ENCODE measurements around the gene LRRC7.

LRRC7 gene

DNA sequence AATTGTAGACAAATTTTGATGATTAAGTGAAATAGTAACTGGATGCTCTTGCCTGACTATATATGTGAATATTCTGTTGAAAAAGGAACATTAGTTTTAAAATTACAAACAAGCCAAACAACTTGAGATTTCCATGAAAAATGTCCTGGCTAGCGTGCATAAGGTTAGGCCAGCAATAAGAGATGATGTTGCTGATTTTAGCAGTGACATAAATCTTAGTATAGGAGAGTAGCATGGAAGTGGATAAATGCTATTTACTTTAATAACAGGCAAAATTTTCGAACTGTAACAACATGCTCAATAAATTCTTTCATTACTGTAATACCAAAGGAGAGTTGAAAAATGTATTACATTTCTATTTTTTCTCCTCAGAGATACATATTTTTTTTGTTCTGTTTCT, 266.6 kb downstream of the LRRC7 start:
- TF ChIP-seq RAD21 (IDR thresholded peaks at IDR 0.05; ENCODE audit: low read depth) (no peak), NFIC (IDR thresholded peaks at IDR 0.05) (no peak), YY1 (IDR thresholded peaks at IDR 0.05; ENCODE audit: low read depth) (no peak), EGR1 (IDR thresholded peaks at IDR 0.05) (no peak), FOXM1 (IDR thresholded peaks at IDR 0.05; ENCODE audit: borderline replicate concordance, low read depth) (no peak), ZBTB7A (IDR thresholded peaks at IDR 0.05; ENCODE audit: low read depth) (no peak), TAF1 (IDR thresholded peaks at IDR 0.05; ENCODE audit: low read depth) (no peak), CREB1 (IDR thresholded peaks at IDR 0.05; ENCODE audit: low read depth) (no peak)
- TF ChIP-seq, protein P1, sequence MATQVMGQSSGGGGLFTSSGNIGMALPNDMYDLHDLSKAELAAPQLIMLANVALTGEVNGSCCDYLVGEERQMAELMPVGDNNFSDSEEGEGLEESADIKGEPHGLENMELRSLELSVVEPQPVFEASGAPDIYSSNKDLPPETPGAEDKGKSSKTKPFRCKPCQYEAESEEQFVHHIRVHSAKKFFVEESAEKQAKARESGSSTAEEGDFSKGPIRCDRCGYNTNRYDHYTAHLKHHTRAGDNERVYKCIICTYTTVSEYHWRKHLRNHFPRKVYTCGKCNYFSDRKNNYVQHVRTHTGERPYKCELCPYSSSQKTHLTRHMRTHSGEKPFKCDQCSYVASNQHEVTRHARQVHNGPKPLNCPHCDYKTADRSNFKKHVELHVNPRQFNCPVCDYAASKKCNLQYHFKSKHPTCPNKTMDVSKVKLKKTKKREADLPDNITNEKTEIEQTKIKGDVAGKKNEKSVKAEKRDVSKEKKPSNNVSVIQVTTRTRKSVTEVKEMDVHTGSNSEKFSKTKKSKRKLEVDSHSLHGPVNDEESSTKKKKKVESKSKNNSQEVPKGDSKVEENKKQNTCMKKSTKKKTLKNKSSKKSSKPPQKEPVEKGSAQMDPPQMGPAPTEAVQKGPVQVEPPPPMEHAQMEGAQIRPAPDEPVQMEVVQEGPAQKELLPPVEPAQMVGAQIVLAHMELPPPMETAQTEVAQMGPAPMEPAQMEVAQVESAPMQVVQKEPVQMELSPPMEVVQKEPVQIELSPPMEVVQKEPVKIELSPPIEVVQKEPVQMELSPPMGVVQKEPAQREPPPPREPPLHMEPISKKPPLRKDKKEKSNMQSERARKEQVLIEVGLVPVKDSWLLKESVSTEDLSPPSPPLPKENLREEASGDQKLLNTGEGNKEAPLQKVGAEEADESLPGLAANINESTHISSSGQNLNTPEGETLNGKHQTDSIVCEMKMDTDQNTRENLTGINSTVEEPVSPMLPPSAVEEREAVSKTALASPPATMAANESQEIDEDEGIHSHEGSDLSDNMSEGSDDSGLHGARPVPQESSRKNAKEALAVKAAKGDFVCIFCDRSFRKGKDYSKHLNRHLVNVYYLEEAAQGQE (IDR thresholded peaks at IDR 0.05; ENCODE audit: low read depth), result no peak
- TF ChIP-seq, protein P2, sequence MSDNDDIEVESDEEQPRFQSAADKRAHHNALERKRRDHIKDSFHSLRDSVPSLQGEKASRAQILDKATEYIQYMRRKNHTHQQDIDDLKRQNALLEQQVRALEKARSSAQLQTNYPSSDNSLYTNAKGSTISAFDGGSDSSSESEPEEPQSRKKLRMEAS (IDR thresholded peaks at IDR 0.05), result no peak
- TF ChIP-seq, protein P3, sequence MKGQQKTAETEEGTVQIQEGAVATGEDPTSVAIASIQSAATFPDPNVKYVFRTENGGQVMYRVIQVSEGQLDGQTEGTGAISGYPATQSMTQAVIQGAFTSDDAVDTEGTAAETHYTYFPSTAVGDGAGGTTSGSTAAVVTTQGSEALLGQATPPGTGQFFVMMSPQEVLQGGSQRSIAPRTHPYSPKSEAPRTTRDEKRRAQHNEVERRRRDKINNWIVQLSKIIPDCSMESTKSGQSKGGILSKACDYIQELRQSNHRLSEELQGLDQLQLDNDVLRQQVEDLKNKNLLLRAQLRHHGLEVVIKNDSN (IDR thresholded peaks at IDR 0.05), result no peak

DNA sequence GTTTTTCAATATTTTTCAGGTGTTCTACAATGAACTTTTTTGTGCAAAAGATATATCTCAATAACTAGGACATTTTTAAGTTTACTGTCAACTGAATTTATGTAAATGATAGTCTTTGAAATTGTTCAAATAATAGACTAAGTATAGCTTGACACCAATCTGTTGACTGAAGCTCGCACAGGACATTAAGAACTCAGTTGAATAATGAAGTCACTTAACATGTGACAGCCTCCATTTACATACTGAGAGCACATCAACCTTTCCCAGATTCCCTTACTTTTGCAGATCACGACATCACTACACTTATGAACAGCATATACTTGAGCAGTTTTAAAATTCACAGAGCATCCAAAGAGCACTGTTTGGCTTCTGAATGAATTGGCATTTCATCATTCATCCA, 268.2 kb downstream of the LRRC7 start:
- TF ChIP-seq RAD21 (IDR thresholded peaks at IDR 0.05; ENCODE audit: low read depth) (no peak), YY1 (IDR thresholded peaks at IDR 0.05; ENCODE audit: low read depth) (no peak), ZBTB7A (IDR thresholded peaks at IDR 0.05; ENCODE audit: low read depth) (no peak), TAF1 (IDR thresholded peaks at IDR 0.05; ENCODE audit: low read depth) (no peak), TEAD4 (IDR thresholded peaks at IDR 0.05) (no peak), TCF12 (IDR thresholded peaks at IDR 0.05; ENCODE audit: low read depth) (no peak), FOXM1 (IDR thresholded peaks at IDR 0.05; ENCODE audit: borderline replicate concordance, low read depth) (no peak), CEBPB (IDR thresholded peaks at IDR 0.05) (no peak), EP300 (IDR thresholded peaks at IDR 0.05; ENCODE audit: borderline replicate concordance) (no peak), NFIC (IDR thresholded peaks at IDR 0.05) (no peak), CREB1 (IDR thresholded peaks at IDR 0.05; ENCODE audit: low read depth) (no peak), EGR1 (IDR thresholded peaks at IDR 0.05) (no peak)
- TF ChIP-seq, protein P1 (IDR thresholded peaks at IDR 0.05; ENCODE audit: low read depth), result no peak
- TF ChIP-seq, protein P2 (IDR thresholded peaks at IDR 0.05), result no peak
- TF ChIP-seq, protein P3 (IDR thresholded peaks at IDR 0.05), result no peak

DNA sequence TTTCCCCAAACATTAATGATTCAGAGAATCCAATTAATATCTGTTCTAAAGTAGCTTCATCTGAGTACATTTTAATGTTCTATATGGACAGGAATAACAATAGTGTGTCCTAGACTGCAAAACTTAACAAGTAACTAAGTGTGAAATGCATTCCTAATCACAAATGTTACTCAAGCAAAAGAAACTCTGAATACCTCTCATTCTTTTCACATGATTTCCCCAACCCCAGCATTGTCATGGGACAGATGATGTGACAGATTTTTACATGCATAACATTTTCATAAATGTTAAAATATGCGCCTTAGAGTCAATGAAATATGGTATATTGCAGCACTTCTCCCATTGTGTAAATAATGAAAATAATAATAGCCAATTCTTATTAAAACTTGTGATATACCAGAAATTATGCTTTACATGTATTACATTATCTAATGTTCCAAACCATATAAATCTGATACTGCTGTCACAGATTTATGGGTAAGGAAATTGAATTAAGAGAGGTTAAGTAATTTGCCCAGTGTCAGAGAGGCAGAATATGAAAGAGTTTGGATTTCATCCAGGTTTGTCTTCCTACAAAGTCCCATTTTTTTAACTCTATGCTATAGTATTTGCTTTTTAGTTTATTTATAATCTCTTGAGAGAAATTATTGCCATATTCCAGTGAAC, 269.4 kb downstream of the LRRC7 start:
- TF ChIP-seq CREB1 (IDR thresholded peaks at IDR 0.05; ENCODE audit: low read depth) (no peak), EGR1 (IDR thresholded peaks at IDR 0.05) (no peak), TCF12 (IDR thresholded peaks at IDR 0.05; ENCODE audit: low read depth) (no peak), TEAD4 (IDR thresholded peaks at IDR 0.05) (no peak), CEBPB (IDR thresholded peaks at IDR 0.05) (no peak)
- TF ChIP-seq, protein P2 (IDR thresholded peaks at IDR 0.05), result no peak

DNA sequence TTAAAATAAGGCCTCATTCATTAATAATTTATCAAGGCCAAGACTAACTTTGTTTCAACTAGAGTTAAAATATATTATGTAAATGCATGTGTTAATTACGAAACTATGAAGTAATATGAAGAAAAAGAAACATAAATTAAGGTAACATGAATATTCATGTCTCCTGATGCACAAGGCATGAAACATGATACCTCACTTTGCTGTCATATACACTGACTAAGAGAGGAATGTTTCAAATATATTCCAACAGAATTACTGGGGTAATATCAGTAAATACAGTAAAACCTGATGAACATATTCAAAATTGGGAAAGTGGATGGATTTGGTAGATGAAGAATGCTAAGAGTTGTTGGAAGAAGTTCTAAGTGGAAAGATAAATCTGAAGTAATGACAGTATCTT, 274.6 kb downstream of the LRRC7 start:
- TF ChIP-seq, protein P1 (IDR thresholded peaks at IDR 0.05; ENCODE audit: low read depth), result no peak
- TF ChIP-seq, protein P3 (IDR thresholded peaks at IDR 0.05), result no peak
- TF ChIP-seq CREB1 (IDR thresholded peaks at IDR 0.05; ENCODE audit: low read depth) (no peak), YY1 (IDR thresholded peaks at IDR 0.05; ENCODE audit: low read depth) (no peak), RAD21 (IDR thresholded peaks at IDR 0.05; ENCODE audit: low read depth) (no peak), TAF1 (IDR thresholded peaks at IDR 0.05; ENCODE audit: low read depth) (no peak), CEBPB (IDR thresholded peaks at IDR 0.05) (no peak), ZBTB7A (IDR thresholded peaks at IDR 0.05; ENCODE audit: low read depth) (no peak), EP300 (IDR thresholded peaks at IDR 0.05; ENCODE audit: borderline replicate concordance) (no peak)
